Middle frontal gyrus (tissue), 1 donor: ENCODE data around the gene CTTNBP2.
"Not testable (repeated sequence)": the region's sequence is repeated elsewhere in the genome, so short reads cannot be mapped to it uniquely, and the experiment has no call there.

Experiments
- DNase-seq: peaks from one replicate; pipeline ENCODE4 v3.0.0-alpha.2; 2015; ENCODE audit warnings: low spot score; ENCODE audit errors: extremely low spot score

CTTNBP2 gene

DNA sequence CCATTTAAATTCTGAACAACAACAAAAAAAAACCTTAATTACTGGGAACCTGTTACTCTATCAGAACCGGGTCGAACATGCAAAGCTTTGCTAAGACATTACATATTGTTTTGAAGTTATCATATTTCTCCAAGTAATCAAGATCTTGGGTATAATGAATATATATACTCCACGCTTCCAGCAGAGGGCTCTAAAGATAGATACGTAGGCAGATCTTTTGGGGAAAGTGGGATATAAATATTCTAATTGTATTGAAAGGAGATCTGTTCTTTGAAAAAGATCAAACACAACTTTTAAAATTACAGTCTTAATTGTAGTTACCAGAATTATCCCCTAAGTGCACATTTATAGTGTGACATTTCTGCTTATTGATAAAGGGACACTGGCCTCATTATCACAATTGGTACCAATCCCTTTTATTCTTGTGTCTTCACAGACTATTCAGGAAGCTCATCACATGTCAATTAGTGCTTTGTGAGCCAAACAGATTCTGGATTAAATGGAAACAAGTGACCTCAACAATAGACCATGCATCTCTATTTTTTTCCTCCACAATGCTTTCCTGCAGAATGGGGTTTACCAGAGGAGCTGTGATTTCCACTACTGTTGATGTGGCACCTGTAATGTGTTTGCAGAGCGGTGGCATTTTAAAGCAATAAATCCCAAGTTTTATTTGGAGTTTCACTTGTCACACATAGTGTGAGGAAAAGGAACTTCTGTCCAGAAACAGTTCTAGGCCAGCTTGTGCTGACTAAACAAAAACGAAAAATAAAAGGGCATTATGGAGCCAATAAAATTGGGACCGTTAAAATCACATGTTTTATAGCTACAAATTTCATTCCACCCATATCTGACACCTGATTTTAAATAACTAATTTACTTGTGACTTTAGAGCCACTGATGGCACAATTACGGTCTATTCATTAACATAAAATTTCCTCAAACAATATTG lies 122.4 kb downstream of the CTTNBP2 start:
- DNase-seq, result peak; percentile 53

GRCh38 chr7:117741962-117742361 lies 131.3 kb downstream of the CTTNBP2 start:
- DNase-seq, result no peak

DNA sequence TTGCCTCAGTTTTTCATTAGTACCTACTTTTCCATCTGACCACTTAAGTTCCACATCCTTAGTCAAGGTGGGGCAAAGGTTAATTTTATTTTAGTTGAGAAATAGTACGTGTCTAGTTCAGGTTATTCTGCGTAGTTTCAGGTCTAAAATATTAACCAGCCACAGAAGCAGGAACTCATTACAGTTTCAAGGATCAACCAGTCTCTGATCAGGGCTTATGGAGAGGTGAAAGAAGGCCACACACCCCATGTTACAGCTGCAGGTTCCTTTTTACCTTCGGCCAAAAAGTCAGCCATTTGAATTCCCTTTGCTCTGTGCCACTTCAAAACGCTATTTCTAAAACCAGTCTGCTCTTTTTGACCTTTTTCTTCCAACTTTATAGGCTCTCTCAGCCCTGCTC lies 134.2 kb downstream of the CTTNBP2 start:
- DNase-seq, result no peak

DNA sequence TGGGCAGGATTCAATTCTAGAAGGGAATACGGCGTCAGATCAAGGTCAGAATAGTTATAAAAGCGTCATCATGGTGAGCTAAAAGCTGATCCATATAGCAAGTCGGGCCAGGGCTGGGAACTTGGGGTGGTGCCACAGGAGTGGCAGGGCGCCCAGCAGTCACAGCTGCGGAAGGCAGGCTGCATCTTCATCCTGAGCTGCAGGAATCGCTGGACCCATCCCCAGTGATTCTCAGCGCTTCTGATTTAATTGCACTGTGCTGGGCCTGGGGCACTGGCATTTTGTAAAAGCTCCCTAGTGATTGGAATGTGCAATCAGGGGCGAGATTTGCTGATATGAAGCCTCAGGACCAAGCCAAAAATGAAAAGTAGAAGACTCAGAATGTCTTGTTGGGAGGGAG lies 135.3 kb downstream of the CTTNBP2 start:
- no peak for DNase-seq

DNA sequence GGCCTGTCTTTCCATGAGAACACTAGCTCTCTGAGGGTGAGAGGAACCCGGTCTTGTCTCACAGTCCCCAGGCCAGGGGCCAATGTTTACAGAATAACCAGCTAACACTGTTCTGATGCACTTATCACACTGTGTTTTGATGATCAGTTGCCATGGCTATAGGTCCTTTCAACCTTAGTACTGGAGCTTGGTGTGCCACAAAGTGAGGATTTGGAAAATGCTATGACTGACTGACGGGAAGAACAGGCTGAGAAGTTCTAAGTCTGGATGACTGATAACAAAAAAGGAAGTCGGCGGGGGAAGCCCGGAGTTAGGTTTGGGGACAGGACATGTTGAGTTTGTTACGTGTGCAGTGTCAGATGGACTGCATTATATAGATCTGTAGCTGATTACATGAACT lies 141.8 kb downstream of the CTTNBP2 start:
- DNase-seq, result no peak

DNA sequence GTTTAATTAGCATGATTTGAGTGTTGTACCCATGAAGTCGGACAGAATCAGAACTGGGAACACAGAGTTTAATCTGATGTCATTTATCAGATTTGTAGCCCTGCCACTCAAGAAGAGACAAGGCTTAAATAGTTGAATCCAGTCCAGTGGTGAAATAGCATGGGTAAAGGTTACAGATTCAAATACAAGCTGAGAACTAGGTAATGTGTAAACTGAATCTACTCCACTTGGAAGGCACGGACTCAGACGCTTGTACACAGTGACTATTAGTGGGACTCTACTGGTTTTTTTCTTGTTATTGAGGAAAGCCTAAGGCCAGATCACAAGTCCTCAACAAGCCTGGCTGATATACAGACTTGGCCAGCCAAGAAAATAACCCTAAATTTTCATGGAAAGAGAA lies 142.9 kb downstream of the CTTNBP2 start:
- DNase-seq, result no peak

- DNase-seq, result peak; percentile 32
Measured at GRCh38 chr7:117728890-117729624, 144.2 kb downstream of the CTTNBP2 start.

GRCh38 chr7:117724898-117725297 lies 148.3 kb downstream of the CTTNBP2 start:
- DNase-seq, result no peak

DNA sequence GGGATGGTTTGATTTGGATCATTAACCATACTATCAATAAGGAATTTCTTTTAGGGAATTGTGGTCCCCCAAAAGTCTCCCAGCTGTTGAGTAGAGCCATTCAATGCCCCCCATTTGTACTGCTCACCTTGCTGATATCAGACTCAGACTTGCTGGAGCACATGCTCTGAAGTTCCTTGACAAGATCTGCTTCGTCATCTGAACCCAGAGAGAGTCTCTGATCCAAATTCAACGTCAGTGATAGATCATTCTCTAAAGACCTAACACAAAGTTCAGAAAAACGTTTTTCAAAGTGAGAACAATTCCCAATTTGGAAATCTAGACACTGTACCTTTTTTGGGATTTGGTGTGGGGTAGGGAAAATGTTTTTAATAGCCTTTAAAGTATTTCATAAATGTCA lies 153.9 kb downstream of the CTTNBP2 start:
- DNase-seq, result no peak

DNA sequence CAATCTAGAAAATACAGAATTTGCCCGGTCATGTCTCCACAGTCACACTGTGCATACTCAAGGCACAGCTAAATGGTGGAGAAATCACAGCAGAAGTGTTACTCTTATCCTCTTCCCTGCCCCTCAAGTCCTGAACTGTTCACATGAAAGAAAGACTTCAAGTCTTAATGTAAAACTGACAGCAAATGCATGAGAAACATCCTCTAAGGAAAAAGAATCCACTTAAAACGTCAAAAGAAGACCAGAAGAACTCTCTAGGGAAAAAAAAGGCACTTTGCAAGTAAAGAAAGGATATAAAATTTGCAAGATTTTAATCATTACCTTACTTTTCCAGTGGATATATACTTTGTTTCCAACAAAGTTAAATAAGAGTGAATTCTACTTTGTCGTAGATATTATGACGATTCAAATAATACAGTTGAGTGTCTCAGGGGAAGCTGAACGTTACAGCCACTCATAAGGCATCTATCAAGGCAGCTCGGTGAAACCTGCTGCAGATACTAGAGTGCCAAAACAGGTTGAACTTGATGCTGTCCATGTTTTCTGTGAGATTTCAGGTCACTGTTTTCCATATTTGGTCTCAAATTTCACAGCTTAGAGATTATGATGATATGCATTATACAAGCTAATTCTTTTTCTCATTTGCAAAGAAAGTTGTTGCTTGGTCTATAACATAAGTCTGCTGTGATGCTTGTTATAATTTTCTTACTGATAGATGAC lies 155.0 kb downstream of the CTTNBP2 start:
- no peak for DNase-seq

DNA sequence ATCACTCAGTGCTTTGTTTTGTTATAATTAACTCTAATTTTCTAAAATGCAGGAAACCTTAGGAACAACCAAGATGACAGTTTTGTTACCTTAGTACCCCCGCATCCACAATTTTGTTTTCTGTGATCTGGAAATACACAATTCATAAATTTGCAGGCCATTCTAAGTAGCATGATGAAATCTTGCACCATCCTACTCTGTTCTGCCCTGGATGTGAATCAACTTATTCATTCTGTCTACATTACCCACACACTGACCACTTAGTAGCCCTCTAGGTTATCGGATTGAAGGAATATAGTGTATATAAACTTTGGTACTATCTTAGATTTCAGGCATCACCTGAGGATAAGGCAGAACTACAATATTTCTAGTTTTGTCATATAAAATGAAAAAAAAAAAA lies 155.9 kb downstream of the CTTNBP2 start:
- DNase-seq, result no peak

- DNase-seq, result no peak
Measured at GRCh38 chr7:117716707-117717299, 156.4 kb downstream of the CTTNBP2 start.

DNA sequence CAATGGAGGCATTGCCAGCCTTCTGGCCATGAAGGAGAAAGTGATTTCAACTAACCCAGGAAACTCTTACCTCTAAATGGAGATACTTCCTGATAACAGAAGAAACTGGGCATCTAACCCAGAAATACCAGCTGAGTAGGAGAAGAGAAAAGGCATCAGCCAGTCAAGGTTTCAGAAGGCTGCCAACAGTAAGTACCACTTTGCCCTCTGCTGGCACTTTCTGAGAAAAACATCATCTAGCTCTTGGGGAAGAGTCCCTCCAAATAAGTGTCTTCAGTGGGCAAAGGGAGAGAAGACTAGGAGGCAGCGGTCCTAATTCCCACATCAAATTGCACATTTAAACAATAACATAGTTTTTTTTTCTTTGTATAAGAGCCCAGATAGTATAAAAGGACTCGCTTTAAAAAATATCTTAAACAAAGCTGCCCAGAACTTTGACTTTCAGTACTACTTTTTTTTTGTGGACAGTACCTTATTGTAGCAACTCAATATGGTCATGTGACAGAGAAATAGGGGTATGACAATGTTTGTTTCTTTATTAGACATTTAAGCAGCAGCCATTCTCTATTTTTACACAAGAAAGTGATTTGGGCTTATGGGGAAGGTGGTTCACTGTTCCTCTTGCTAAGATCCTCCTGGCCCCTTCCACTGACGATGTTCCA lies 157.3 kb downstream of the CTTNBP2 start:
- peak; percentile 63 for DNase-seq

DNA sequence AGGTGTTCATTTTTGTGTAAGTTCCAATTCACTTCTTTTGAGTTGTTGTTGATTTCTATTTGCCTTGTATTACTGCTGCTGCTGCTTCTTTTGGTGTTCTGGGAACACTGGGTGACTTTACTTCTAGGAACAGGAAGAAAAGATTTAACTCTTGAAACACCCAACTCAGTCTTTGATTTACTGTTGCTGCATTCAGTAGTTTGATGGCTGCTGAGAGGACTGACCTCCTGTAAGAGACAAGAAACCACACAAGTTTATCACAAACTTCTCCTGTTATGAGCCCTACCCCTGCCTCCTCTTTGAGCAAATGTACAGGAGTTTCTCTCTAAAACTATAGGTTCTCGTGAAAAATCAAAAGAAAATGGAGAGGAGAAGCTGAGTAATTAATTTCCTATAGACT lies 161.7 kb downstream of the CTTNBP2 start:
- no peak for DNase-seq

DNA sequence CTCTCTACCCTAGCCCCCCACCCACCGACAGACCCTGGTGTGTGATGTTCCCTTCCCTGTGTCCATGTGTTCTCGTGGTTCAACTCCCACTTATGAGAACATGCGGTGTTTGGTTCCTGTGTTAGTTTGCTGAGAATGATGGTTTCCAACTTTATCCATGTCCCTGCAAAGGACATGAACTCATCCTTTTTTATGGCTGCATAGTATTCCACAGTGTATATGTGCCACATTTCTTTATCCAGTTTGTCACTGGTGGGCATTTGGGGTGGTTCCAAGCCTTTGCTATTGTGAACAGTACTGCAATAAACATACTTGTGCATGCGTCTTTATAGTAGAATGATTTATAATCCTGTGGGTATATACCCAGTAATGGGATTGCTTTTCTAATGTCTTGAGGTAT lies 165.1 kb downstream of the CTTNBP2 start:
- DNase-seq, result not testable (repeated sequence)

DNA sequence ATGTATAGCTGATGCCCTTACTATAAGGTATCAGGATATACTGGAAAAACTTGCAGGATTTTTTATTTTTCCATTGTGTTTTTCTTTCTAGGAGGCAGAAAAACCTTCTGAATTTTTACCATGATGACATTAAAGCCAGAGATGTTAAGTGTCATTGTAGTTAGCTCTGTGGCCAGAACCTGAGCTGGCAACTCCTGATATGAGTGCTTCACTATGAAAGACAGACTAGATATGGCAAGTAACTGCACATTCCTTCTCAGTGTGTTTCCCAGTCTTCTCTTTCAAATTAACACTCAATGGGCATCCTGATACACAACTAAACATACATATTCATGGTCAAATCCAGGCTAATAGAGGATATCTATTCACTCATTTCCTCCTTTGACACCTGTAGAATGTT lies 166.2 kb downstream of the CTTNBP2 start:
- DNase-seq, result no peak

GRCh38 chr7:117706210-117706609 lies 167.0 kb downstream of the CTTNBP2 start:
- DNase-seq, result no peak

GRCh38 chr7:117705630-117706029 lies 167.6 kb downstream of the CTTNBP2 start:
- DNase-seq, result no peak

GRCh38 chr7:117704063-117704462 lies 169.2 kb downstream of the CTTNBP2 start:
- DNase-seq, result no peak

DNA sequence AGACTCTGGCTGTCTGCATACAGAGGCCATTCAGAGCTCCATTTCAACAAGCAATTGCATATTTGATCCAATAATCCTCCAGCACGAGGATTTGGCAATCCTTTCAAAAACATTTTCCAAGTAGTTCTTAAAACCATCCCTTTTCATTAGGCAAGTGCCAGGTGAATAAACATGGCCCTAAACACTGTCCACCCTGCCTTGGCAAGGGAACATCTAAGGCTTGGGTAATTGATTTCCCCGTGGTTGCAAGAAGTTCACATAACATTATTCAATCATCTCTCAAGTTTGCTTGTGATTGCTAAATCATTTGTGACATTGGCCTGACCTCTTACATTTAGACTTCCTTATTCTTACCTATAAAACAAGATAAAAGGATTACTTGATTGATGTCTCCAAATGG lies 175.2 kb downstream of the CTTNBP2 start:
- no peak for DNase-seq

GRCh38 chr7:117692338-117692737 lies 180.9 kb downstream of the CTTNBP2 start:
- DNase-seq, result no peak
